Endothelial cell of umbilical vein (primary cell): ENCODE measurements around the gene PUS1.

Experiments used
- FOS ChIP-seq: IDR thresholded peaks from 2 replicates; pipeline ENCODE4 v1.6.1; 2011; ENCODE audit warnings: mild to moderate bottlenecking, low read length, moderate library complexity, borderline replicate concordance; ENCODE audit not compliant: insufficient read depth
- GATA2 ChIP-seq: IDR thresholded peaks from 2 replicates; pipeline ENCODE4 v1.7.0; 2011; ENCODE audit warnings: low read depth, mild to moderate bottlenecking, moderate library complexity, mixed read lengths, low read length; ENCODE audit not compliant: insufficient read length, insufficient read depth
- TF ChIP-seq, protein P1 (sequence below), 2 donors: IDR thresholded peaks; 1 replicate in 1 of 2; 2 replicates in 1 of 2; pipeline ENCODE4 v1.5.1; 2011; ENCODE audit warnings: low read length in 2 of 2, mild to moderate bottlenecking in 2 of 2, moderate library complexity in 2 of 2, control low read depth in 1 of 2, inconsistent platforms in 1 of 2, low read depth in 1 of 2; ENCODE audit not compliant: insufficient read depth in 1 of 2; ENCODE audit errors: extremely low read depth in 1 of 2

DNA sequence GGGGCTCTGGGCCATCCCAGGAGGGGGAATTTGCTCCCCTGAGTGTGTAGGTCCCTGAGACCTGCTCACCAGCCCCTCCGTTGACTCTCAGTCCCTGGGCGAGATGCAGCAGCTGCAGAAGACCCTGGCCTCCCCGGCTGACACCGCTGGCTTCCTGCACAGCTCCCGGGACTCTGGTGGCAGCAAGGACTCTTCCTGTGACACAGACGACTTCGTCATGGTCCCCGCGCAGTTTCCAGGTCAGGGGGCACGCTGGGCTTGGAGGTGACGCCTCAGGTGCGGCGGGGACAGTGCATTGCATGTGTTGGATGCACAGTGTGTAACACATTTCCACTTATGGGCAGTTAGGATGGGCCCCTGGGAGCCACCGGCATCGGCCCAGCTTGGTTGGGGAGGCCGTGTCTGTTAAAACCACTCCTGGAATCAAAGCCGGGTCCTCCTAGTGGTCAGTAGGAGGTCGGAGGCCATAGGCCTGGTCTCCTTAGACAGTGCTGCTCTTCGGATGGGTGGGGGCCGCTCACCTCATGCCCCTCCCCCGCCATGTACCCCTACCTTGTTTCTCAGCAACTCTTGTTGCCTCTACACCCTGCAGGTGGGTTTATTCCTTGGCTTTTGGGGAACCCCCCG lies 17.1 kb upstream of the PUS1 start:
- TF ChIP-seq GATA2 (no peak), FOS (no peak)
- TF ChIP-seq, protein P1, sequence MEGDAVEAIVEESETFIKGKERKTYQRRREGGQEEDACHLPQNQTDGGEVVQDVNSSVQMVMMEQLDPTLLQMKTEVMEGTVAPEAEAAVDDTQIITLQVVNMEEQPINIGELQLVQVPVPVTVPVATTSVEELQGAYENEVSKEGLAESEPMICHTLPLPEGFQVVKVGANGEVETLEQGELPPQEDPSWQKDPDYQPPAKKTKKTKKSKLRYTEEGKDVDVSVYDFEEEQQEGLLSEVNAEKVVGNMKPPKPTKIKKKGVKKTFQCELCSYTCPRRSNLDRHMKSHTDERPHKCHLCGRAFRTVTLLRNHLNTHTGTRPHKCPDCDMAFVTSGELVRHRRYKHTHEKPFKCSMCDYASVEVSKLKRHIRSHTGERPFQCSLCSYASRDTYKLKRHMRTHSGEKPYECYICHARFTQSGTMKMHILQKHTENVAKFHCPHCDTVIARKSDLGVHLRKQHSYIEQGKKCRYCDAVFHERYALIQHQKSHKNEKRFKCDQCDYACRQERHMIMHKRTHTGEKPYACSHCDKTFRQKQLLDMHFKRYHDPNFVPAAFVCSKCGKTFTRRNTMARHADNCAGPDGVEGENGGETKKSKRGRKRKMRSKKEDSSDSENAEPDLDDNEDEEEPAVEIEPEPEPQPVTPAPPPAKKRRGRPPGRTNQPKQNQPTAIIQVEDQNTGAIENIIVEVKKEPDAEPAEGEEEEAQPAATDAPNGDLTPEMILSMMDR (IDR thresholded peaks at IDR 0.05; ENCODE audit: extremely low read depth in 1 of 2, insufficient read depth in 1 of 2, low read depth in 1 of 2, low read length in 2 of 2) = no peak
